ENCODE measurements around the gene FBN1.

The FBN1 gene

GRCh38 chr15:48579945-48580671 lies 65.4 kb downstream of the FBN1 start:
- no peak for DNase-seq (ENCODE audit: low spot score)
- Histone ChIP-seq H3K27ac (ENCODE audit: poor library complexity, severe bottlenecking) (no peak overlapping the region), H3K36me3 (ENCODE audit: low read depth) (no peaks in the 10 kb centered on the region), H3K4me3 (ENCODE audit: severe bottlenecking) (no peak overlapping the region), H3K9me3 (ENCODE audit: severe bottlenecking) (no peaks in the 10 kb centered on the region), H3K4me1 (ENCODE audit: insufficient read depth, poor library complexity, severe bottlenecking) (peaks cover 19% of the 10 kb centered on the region), H3K27me3 (ENCODE audit: insufficient read depth, poor library complexity, severe bottlenecking) (no peaks in the 10 kb centered on the region)
- ATAC-seq (ENCODE audit: low read depth): no peak
- TF ChIP-seq CTCF (IDR thresholded peaks at IDR 0.05; ENCODE audit: poor library complexity, severe bottlenecking): no peak

DNA sequence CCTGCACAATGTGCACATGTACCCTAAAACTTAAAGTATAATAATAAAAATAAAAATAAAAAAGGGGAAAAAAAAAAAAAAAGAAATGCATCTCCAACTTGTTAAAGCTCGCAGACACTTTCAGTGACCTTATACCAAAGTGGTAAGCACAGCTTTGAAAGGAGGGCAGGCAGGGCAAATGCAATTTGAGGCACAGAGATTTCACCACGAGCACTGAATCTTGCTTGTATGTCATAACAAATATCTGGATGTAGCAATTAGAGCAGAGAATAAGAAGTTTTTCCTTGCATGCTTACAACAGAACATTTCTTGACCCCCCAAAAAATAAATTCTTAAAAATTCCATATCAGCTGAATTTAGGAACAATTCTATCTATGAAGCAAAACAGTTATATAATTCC lies 66.5 kb downstream of the FBN1 start:
- Histone ChIP-seq H3K4me1 (ENCODE audit: insufficient read depth, poor library complexity, severe bottlenecking) (peaks cover 10% of the 10 kb centered on the region), H3K9me3 (ENCODE audit: severe bottlenecking) (no peaks in the 10 kb centered on the region), H3K4me3 (ENCODE audit: severe bottlenecking) (no peak overlapping the region), H3K36me3 (ENCODE audit: low read depth) (no peaks in the 10 kb centered on the region), H3K27ac (ENCODE audit: poor library complexity, severe bottlenecking) (no peak overlapping the region), H3K27me3 (ENCODE audit: insufficient read depth, poor library complexity, severe bottlenecking) (no peaks in the 10 kb centered on the region)
- DNase-seq (ENCODE audit: low spot score): no peak
- ATAC-seq (ENCODE audit: low read depth): no peak
- no peak for TF ChIP-seq CTCF (IDR thresholded peaks at IDR 0.05; ENCODE audit: poor library complexity, severe bottlenecking)

DNA sequence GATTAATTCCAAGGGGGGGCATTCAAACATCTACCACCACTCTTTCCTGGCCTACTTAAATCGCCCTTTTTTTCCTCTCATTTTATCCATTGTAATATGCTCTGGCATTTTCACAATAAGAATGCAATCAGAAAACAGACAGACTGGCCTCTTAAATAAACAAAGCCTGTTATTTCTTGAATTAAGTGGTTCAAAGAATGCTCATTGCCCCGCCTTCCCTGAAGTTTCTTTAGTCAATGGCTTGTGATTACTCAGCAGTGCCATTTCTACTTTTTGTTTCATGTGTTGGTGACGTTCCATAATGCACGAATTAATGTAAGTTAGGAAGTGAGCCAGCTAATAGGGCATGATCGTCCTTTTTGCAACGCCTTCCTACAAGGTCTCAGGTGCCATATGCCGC lies 68.0 kb downstream of the FBN1 start:
- no peaks in the 10 kb centered on the region for H3K27me3 ChIP-seq (ENCODE audit: insufficient read depth, poor library complexity, severe bottlenecking)
- ATAC-seq (ENCODE audit: low read depth): peak; percentile 74
- no peak for DNase-seq (ENCODE audit: low spot score)
- peaks cover 10% of the 10 kb centered on the region for H3K4me1 ChIP-seq (ENCODE audit: insufficient read depth, poor library complexity, severe bottlenecking)
- peak overlapping the region; percentile 14 for H3K27ac ChIP-seq (ENCODE audit: poor library complexity, severe bottlenecking)
- TF ChIP-seq CTCF (IDR thresholded peaks at IDR 0.05; ENCODE audit: poor library complexity, severe bottlenecking): no peak
- no peak overlapping the region for H3K4me3 ChIP-seq (ENCODE audit: severe bottlenecking)
- no peaks in the 10 kb centered on the region for H3K36me3 ChIP-seq (ENCODE audit: low read depth)
- no peaks in the 10 kb centered on the region for H3K9me3 ChIP-seq (ENCODE audit: severe bottlenecking)

DNA sequence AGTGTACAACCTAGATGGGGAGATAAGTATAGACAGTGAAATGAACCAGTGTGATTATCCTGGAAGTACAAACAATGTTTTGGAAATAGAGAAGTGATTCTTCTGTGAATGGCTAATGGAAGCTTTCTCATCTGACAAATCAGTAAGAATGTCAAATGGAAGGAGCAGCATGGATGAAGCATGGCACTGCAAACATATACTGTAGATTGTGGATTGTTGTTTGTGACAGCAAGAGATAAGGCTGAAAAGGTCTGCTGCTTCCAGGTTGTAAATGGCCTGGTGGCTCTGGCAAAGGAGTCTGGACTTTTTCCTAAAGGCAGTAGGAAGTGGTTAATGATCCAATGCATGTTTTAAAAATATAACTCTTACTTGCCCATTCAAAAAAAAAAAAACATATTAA lies 71.3 kb downstream of the FBN1 start:
- ATAC-seq (ENCODE audit: low read depth): no peak
- H3K9me3 ChIP-seq (ENCODE audit: severe bottlenecking): no peaks in the 10 kb centered on the region
- no peak for DNase-seq (ENCODE audit: low spot score)

More for the DNA sequence above, 71.3 kb downstream of the FBN1 start:
- no peak overlapping the region for H3K27ac ChIP-seq (ENCODE audit: poor library complexity, severe bottlenecking)
- no peak overlapping the region for H3K4me3 ChIP-seq (ENCODE audit: severe bottlenecking)
- H3K36me3 ChIP-seq (ENCODE audit: low read depth): no peaks in the 10 kb centered on the region
- no peaks in the 10 kb centered on the region for H3K27me3 ChIP-seq (ENCODE audit: insufficient read depth, poor library complexity, severe bottlenecking)
- no peak for TF ChIP-seq CTCF (IDR thresholded peaks at IDR 0.05; ENCODE audit: poor library complexity, severe bottlenecking)
- peaks cover 10% of the 10 kb centered on the region for H3K4me1 ChIP-seq (ENCODE audit: insufficient read depth, poor library complexity, severe bottlenecking)
